H9 (cell line): ENCODE data around the gene RILP. TPM values are rescaled to one million over a fixed set of nuclear protein-coding genes. Genes with fewer than 3 reads are reported as not detected.

ENCODE experiments used
- DNase-seq: peaks from one replicate; pipeline ENCODE4 v3.0.0-alpha.2; 2017
- H2AFZ ChIP-seq: one replicate; pipeline ENCODE4 v1.6.1; 2013; ENCODE audit warnings: mild to moderate bottlenecking, low read length, control low read depth, moderate library complexity
- H2AK5ac ChIP-seq: 2 replicates; pipeline ENCODE4 v1.6.1; 2013; ENCODE audit warnings: low read length, control low read depth, mixed read lengths; ENCODE audit not compliant: insufficient read length
- H2BK120ac ChIP-seq: one replicate; pipeline ENCODE4 v1.6.1; 2013; ENCODE audit warnings: low read depth, mild to moderate bottlenecking, low read length, control low read depth, inconsistent platforms; ENCODE audit not compliant: poor library complexity, severe bottlenecking
- H2BK12ac ChIP-seq: 2 replicates; pipeline ENCODE4 v1.6.1; 2013; ENCODE audit warnings: low read length, control low read depth, mixed read lengths, low read depth; ENCODE audit not compliant: insufficient read length
- H2BK15ac ChIP-seq: 2 replicates; pipeline ENCODE4 v1.6.1; 2013; ENCODE audit warnings: low read depth, low read length, control low read depth
- H2BK20ac ChIP-seq: one replicate; pipeline ENCODE4 v1.6.1; 2013; ENCODE audit warnings: low read depth, mild to moderate bottlenecking, low read length, control low read depth, inconsistent platforms; ENCODE audit not compliant: poor library complexity, severe bottlenecking
- H2BK5ac ChIP-seq: 2 replicates; pipeline ENCODE4 v1.6.1; 2013; ENCODE audit warnings: low read length, control low read depth, mixed read lengths; ENCODE audit not compliant: insufficient read length
- H3K14ac ChIP-seq: 2 replicates; pipeline ENCODE4 v1.6.1; 2013; ENCODE audit warnings: low read length, control low read depth; ENCODE audit not compliant: insufficient read depth
- H3K18ac ChIP-seq: 2 replicates; pipeline ENCODE4 v1.6.1; 2013; ENCODE audit warnings: low read depth, mild to moderate bottlenecking, mixed read lengths, low read length, control low read depth; ENCODE audit not compliant: insufficient read length
- H3K23ac ChIP-seq: 2 replicates; pipeline ENCODE4 v1.6.1; 2013; ENCODE audit warnings: low read length, control low read depth, mixed read lengths, low read depth; ENCODE audit not compliant: insufficient read length
- H3K23me2 ChIP-seq: 2 replicates; pipeline ENCODE4 v1.6.1; 2013; ENCODE audit warnings: low read depth, mild to moderate bottlenecking, mixed read lengths, low read length, control low read depth; ENCODE audit not compliant: insufficient read length, poor library complexity, severe bottlenecking
- H3K27ac ChIP-seq: 2 replicates; pipeline ENCODE4 v1.5.1; 2013; ENCODE audit warnings: low read length, control low read depth, mixed read lengths, low read depth; ENCODE audit not compliant: insufficient read length
- H3K27me3 ChIP-seq: 2 replicates; pipeline ENCODE4 v1.6.1; 2013; ENCODE audit warnings: low read length, control low read depth, inconsistent platforms; ENCODE audit not compliant: insufficient read depth
- H3K4ac ChIP-seq: 2 replicates; pipeline ENCODE4 v1.6.1; 2013; ENCODE audit warnings: low read depth, mild to moderate bottlenecking, control low read depth, inconsistent platforms, low read length, moderate library complexity
- H3K4me1 ChIP-seq: 2 replicates; pipeline ENCODE4 v1.6.1; 2013; ENCODE audit warnings: low read length, control low read depth, inconsistent platforms; ENCODE audit not compliant: insufficient read depth
- H3K4me2 ChIP-seq: 2 replicates; pipeline ENCODE4 v1.6.1; 2013; ENCODE audit warnings: low read length, control low read depth, mixed read lengths; ENCODE audit not compliant: insufficient read length, insufficient read depth
- H3K56ac ChIP-seq: 2 replicates; pipeline ENCODE4 v1.6.1; 2013; ENCODE audit warnings: low read depth, mild to moderate bottlenecking, mixed read lengths, low read length, control low read depth; ENCODE audit not compliant: insufficient read length
- H3K79me1 ChIP-seq: 2 replicates; pipeline ENCODE4 v1.6.1; 2013; ENCODE audit warnings: low read depth, mild to moderate bottlenecking, moderate library complexity, low read length, control low read depth, inconsistent platforms; ENCODE audit not compliant: insufficient read depth, poor library complexity, severe bottlenecking
- H3K79me2 ChIP-seq: 2 replicates; pipeline ENCODE4 v1.6.1; 2013; ENCODE audit warnings: low read length, control low read depth, inconsistent platforms; ENCODE audit not compliant: insufficient read depth
- H3K9ac ChIP-seq: 2 replicates; pipeline ENCODE4 v1.6.1; 2013; ENCODE audit warnings: low read length, control low read depth, mixed read lengths; ENCODE audit not compliant: insufficient read length; ENCODE audit errors: extremely low read depth
- H3K9me3 ChIP-seq: one replicate; pipeline ENCODE4 v1.6.1; 2013; ENCODE audit warnings: low read depth, low read length, inconsistent platforms; ENCODE audit not compliant: control insufficient read depth
- H3T11ph ChIP-seq: one replicate; pipeline ENCODE4 v1.6.1; 2013; ENCODE audit warnings: mild to moderate bottlenecking, low read length, control low read depth, inconsistent platforms
- H4K20me1 ChIP-seq: one replicate; pipeline ENCODE4 v1.6.1; 2013; ENCODE audit not compliant: control insufficient read depth, insufficient read length, insufficient read depth
- H4K5ac ChIP-seq: 2 replicates; pipeline ENCODE4 v1.6.1; 2013; ENCODE audit warnings: low read depth, mild to moderate bottlenecking, mixed read lengths, low read length, control low read depth; ENCODE audit not compliant: insufficient read length
- H4K8ac ChIP-seq: replicated peaks from 2 replicates; pipeline ENCODE4 v1.6.1; 2013; ENCODE audit warnings: low read length, control low read depth, mixed read lengths, low read depth; ENCODE audit not compliant: insufficient read length
- H4K91ac ChIP-seq: 2 replicates; pipeline ENCODE4 v1.6.1; 2013; ENCODE audit warnings: low read depth, mild to moderate bottlenecking, moderate library complexity, mixed read lengths, low read length, control low read depth; ENCODE audit not compliant: insufficient read length
- H3K27ac Mint-ChIP-seq, 3 experiments: 2 replicates in 2 of 3; 3 replicates in 1 of 3; pipeline ENCODE4 v1.8.0; 2020 to 2021; ENCODE audit warnings: mixed read lengths in 3 of 3, mild to moderate bottlenecking in 1 of 3, moderate library complexity in 1 of 3
- H3K27me3 Mint-ChIP-seq: 2 replicates; pipeline ENCODE4 v1.8.0; 2021; ENCODE audit warnings: low read depth, mild to moderate bottlenecking, moderate library complexity, mixed read lengths
- H3K36me3 Mint-ChIP-seq, 3 experiments: 2 replicates in 2 of 3; 3 replicates in 1 of 3; pipeline ENCODE4 v1.8.0; 2020 to 2021; ENCODE audit warnings: low read depth in 3 of 3, mixed read lengths in 3 of 3; ENCODE audit not compliant: insufficient read depth in 1 of 3
- H3K4me1 Mint-ChIP-seq, 2 experiments: 2 replicates each; pipeline ENCODE4 v1.8.0; 2020; ENCODE audit warnings: mixed read lengths in 2 of 2
- H3K4me3 Mint-ChIP-seq, 2 experiments: 2 replicates in 1 of 2; 3 replicates in 1 of 2; pipeline ENCODE4 v1.8.0; 2020 to 2021; ENCODE audit warnings: mild to moderate bottlenecking in 2 of 2, mixed read lengths in 2 of 2, moderate library complexity in 1 of 2
- H3K9me3 Mint-ChIP-seq, 2 experiments: 2 replicates in 1 of 2; 3 replicates in 1 of 2; pipeline ENCODE4 v1.8.0; 2020; ENCODE audit warnings: mild to moderate bottlenecking in 2 of 2, mixed read lengths in 2 of 2, moderate library complexity in 1 of 2
- CTCF ChIP-seq: fragments of 200-600 bp; sonication (generic); conservative IDR thresholded peaks from 3 replicates; pipeline ENCODE4 v1.8.0; 2021; ENCODE audit warnings: antibody characterized with exemption, mild to moderate bottlenecking
- WGBS: extraction: QIAGEN DNeasy Blood & Tissue Kit; methylation state at CpG from one replicate; pipeline ENCODE4 v1.1.7; 2013; ENCODE audit warnings: missing lambda C conversion rate, low lambda C conversion rate, mixed read lengths; ENCODE audit not compliant: insufficient read length; ENCODE audit errors: extremely low coverage; 5-methylcytosine and 5-hydroxymethylcytosine counted together
- total RNA-seq: library from RNA; stranded (reverse); gene quantifications from 2 replicates; pipeline ENCODE4 v1.2.1, GENCODE V29; 2021

RILP gene
- total RNA-seq, 1 experiment from 2014 or later, result 5.4 TPM

- Mint-ChIP-seq H3K4me1 (peaks cover 5 to 12% of the 10 kb centered on the region in 2 experiments), H3K27ac (no peak overlapping the region; a peak in 1 of 7 replicates), H3K4me3 (no peak overlapping the region), H3K36me3 (peaks cover 2 to 4% (median 2%) of the 10 kb centered on the region in 3 experiments; a peak in 3 of 7 replicates), H3K27me3 (no peaks in the 10 kb centered on the region), H3K9me3 (no peaks in the 10 kb centered on the region)
- no peak overlapping the region for H3T11ph ChIP-seq
- no peak overlapping the region for H2BK15ac ChIP-seq
- no peaks in the 10 kb centered on the region for H3K79me1 ChIP-seq
- no peak overlapping the region for H3K18ac ChIP-seq
- no peak for DNase-seq
- H3K4me1 ChIP-seq, result peaks cover 5% of the 10 kb centered on the region; the same call in 1 of the 2 replicates
- no peaks in the 10 kb centered on the region for H3K79me2 ChIP-seq
- no peak overlapping the region for H2BK5ac ChIP-seq
- no CpG with 5 or more reads among the region's 7 CpGs for WGBS
- no peak overlapping the region for H2BK12ac ChIP-seq
- H2AFZ ChIP-seq, result no peak overlapping the region
- no peak overlapping the region for H3K9ac ChIP-seq
- H3K4me2 ChIP-seq, result no peak overlapping the region
- no peaks in the 10 kb centered on the region for H3K27me3 ChIP-seq
- H3K27ac ChIP-seq, result no peak overlapping the region
- no peaks in the 10 kb centered on the region for H3K23me2 ChIP-seq
- no peak overlapping the region for H2BK20ac ChIP-seq
- H3K56ac ChIP-seq, result no peak overlapping the region
- H4K20me1 ChIP-seq, result no peaks in the 10 kb centered on the region
- H3K4ac ChIP-seq, result no peak overlapping the region
- H3K23ac ChIP-seq, result no peak overlapping the region
- H2AK5ac ChIP-seq, result no peak overlapping the region
- TF ChIP-seq CTCF, result no peak
- no peak overlapping the region for H4K5ac ChIP-seq
- H2BK120ac ChIP-seq, result no peak overlapping the region
- H4K91ac ChIP-seq, result no peak overlapping the region
- H3K9me3 ChIP-seq, result no peaks in the 10 kb centered on the region
- H4K8ac ChIP-seq, result no peak overlapping the region
- H3K14ac ChIP-seq, result no peak overlapping the region
These were observed 41.0 kb downstream of the RILP start for GRCh38 chr17:1608676-1609075.
